GM23338 (cell line): ENCODE measurements around the gene RNASEH2A. TPM values are rescaled to one million over a fixed set of nuclear protein-coding genes. Genes with fewer than 3 reads are reported as not detected.

Source experiments
- ATAC-seq: fragments of 200-7000 bp; cut with Tn5 transposase; 3 replicates; pipeline ENCODE4 v1.9.1; 2020
- DNase-seq: peaks from one replicate; pipeline ENCODE4 v3.0.0-alpha.2; 2015; ENCODE audit warnings: low spot score
- H2AFZ ChIP-seq: fragments of 200-600 bp; sonication (generic); 2 replicates; pipeline ENCODE4 v1.8.0; 2016; ENCODE audit warnings: antibody characterized with exemption, mild to moderate bottlenecking, moderate library complexity
- H3F3A ChIP-seq: fragments of 200-600 bp; sonication (generic); replicated peaks from 2 replicates; pipeline ENCODE4 v1.8.0; 2017; ENCODE audit warnings: antibody characterized with exemption, mixed run types, low read depth
- H3K27ac ChIP-seq: fragments of 200-600 bp; sonication (generic); 2 replicates; pipeline ENCODE4 v1.6.1; 2016; ENCODE audit warnings: low read depth
- H3K27me3 ChIP-seq: fragments of 200-600 bp; sonication (generic); 2 replicates; pipeline ENCODE4 v1.8.0; 2016; ENCODE audit warnings: mild to moderate bottlenecking, mixed run types, moderate library complexity; ENCODE audit not compliant: insufficient read depth
- H3K36me3 ChIP-seq: fragments of 200-600 bp; sonication (generic); 2 replicates; pipeline ENCODE4 v1.8.0; 2016; ENCODE audit warnings: mild to moderate bottlenecking; ENCODE audit not compliant: insufficient read depth
- H3K4me1 ChIP-seq: fragments of 200-600 bp; sonication (generic); 2 replicates; pipeline ENCODE4 v1.8.0; 2016; ENCODE audit warnings: mild to moderate bottlenecking, moderate library complexity; ENCODE audit not compliant: insufficient read depth
- H3K4me2 ChIP-seq: fragments of 200-600 bp; sonication (generic); 2 replicates; pipeline ENCODE4 v1.7.1; 2017; ENCODE audit warnings: mixed run types
- H3K4me3 ChIP-seq: fragments of 200-600 bp; sonication (generic); 2 replicates; pipeline ENCODE4 v1.6.1; 2016; ENCODE audit warnings: mixed run types
- H3K79me2 ChIP-seq: fragments of 200-600 bp; sonication (generic); replicated peaks from 2 replicates; pipeline ENCODE4 v1.8.0; 2017; ENCODE audit warnings: mild to moderate bottlenecking; ENCODE audit not compliant: insufficient read depth
- H3K9me2 ChIP-seq: fragments of 200-600 bp; sonication (generic); 2 replicates; pipeline ENCODE4 v1.8.0; 2017; ENCODE audit not compliant: insufficient read depth
- H4K20me1 ChIP-seq: fragments of 200-600 bp; sonication (generic); replicated peaks from 2 replicates; pipeline ENCODE4 v1.8.0; 2017; ENCODE audit warnings: mild to moderate bottlenecking; ENCODE audit not compliant: insufficient read depth
- H3K27ac Mint-ChIP-seq: 2 replicates; pipeline ENCODE4 v1.8.0; 2020; ENCODE audit warnings: inconsistent platforms, mild to moderate bottlenecking, moderate library complexity, mixed read lengths
- H3K27me3 Mint-ChIP-seq: 3 replicates; pipeline ENCODE4 v1.8.0; 2022; ENCODE audit warnings: low read depth, mild to moderate bottlenecking, moderate library complexity, mixed read lengths, inconsistent platforms; ENCODE audit not compliant: insufficient read depth, poor library complexity
- H3K36me3 Mint-ChIP-seq: 3 replicates; pipeline ENCODE4 v1.8.0; 2021; ENCODE audit warnings: low read depth, mild to moderate bottlenecking, inconsistent platforms, moderate library complexity, mixed read lengths
- H3K4me1 Mint-ChIP-seq: 3 replicates; pipeline ENCODE4 v1.8.0; 2020; ENCODE audit warnings: mild to moderate bottlenecking, inconsistent platforms, mixed read lengths
- H3K4me3 Mint-ChIP-seq: 3 replicates; pipeline ENCODE4 v1.8.0; 2021; ENCODE audit warnings: moderate library complexity, mild to moderate bottlenecking, inconsistent platforms, mixed read lengths
- H3K9me3 Mint-ChIP-seq: 3 replicates; pipeline ENCODE4 v1.8.0; 2020; ENCODE audit warnings: moderate library complexity, mild to moderate bottlenecking, inconsistent platforms, mixed read lengths
- CREB1 ChIP-seq: fragments of 250-450 bp; sonication (Bioruptor Pico); IDR thresholded peaks from 2 replicates; pipeline ENCODE4 v1.5.0; 2020; ENCODE audit warnings: low read depth, mild to moderate bottlenecking, moderate library complexity
- ETS1 ChIP-seq: IDR thresholded peaks from 2 replicates; pipeline ENCODE4 v1.6.1; 2016; ENCODE audit warnings: antibody characterized with exemption
- JUNB ChIP-seq: IDR thresholded peaks from one replicate; pipeline ENCODE4 v1.6.1; 2016; ENCODE audit warnings: antibody characterized with exemption; ENCODE audit not compliant: unreplicated experiment
- NANOG ChIP-seq: IDR thresholded peaks from 2 replicates; pipeline ENCODE4 v1.6.1; 2016; ENCODE audit warnings: antibody characterized with exemption, borderline replicate concordance
- POLR2AphosphoS5 ChIP-seq: IDR thresholded peaks from 2 replicates; pipeline ENCODE4 v1.6.1; 2016; ENCODE audit warnings: antibody characterized with exemption, low read depth
- REST ChIP-seq: IDR thresholded peaks from one replicate; pipeline ENCODE4 v1.6.1; 2018; ENCODE audit warnings: antibody characterized with exemption; ENCODE audit not compliant: unreplicated experiment
- STAT1 ChIP-seq: IDR thresholded peaks from one replicate; pipeline ENCODE4 v1.6.1; 2016; ENCODE audit warnings: antibody characterized with exemption; ENCODE audit not compliant: unreplicated experiment
- ZNF114 ChIP-seq: fragments of 250-450 bp; sonication (Bioruptor Pico); IDR thresholded peaks from 2 replicates; pipeline ENCODE4 v1.5.0; 2020; ENCODE audit warnings: mild to moderate bottlenecking, moderate library complexity
- ZNF331 ChIP-seq: fragments of 250-450 bp; sonication (Bioruptor Pico); IDR thresholded peaks from 2 replicates; pipeline ENCODE4 v1.5.0; 2020; ENCODE audit warnings: low read depth, mild to moderate bottlenecking, moderate library complexity
- polyA plus RNA-seq: library from polyadenylated mRNA; unstranded; fragments of >200 nt; fragmentation: Nextera tagmentation; extraction: Ambion mirVana; gene quantifications from 2 replicates; pipeline ENCODE4 v1.2.1, GENCODE V29; 2016
- total RNA-seq: library from RNA; depleted of rRNA; stranded (reverse); fragments of >200 nt; shearing (Covaris generic); gene quantifications from 2 replicates; pipeline ENCODE4 v1.2.3, GENCODE V29; 2014

The RNASEH2A gene
- total and polyA plus RNA-seq, 2 experiments from 2014 or later: 39.4 to 68.2 TPM

DNA sequence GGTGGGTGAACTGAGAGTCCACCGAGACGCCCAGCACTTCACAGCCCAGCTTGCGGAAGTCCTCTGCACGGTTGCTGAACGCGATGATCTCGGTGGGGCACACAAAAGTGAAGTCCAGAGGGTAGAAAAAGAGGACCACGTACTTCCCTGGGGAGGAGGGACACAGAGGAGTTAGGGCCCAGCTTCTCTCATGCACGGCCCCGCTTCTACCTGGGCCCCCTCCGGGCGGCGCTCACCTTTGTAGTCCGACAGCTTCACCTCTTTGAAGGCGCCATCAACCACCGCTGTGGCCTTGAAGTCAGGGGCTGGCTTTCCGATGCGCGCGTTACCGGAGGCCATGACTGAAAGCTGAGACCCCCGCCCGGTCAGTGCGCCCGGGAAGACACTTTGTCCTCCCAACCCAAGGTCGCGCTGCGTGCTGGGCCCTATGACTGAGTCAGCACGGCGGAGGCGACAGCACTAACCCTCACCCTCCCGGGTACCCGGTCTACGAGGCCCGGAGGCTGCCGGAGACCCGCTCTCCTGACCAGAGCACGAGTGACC is 5.4 kb upstream of the RNASEH2A start:
- Histone ChIP-seq H3K4me2 (peak overlapping the region; percentile 97), H3K27ac (no peak overlapping the region), H3K9me2 (no peaks in the 10 kb centered on the region), H4K20me1 (no peaks in the 10 kb centered on the region), H3K4me1 (peaks cover 14% of the 10 kb centered on the region), H3K79me2 (peaks cover 13% of the 10 kb centered on the region), H2AFZ (peak overlapping the region; percentile 97), H3K4me3 (peak overlapping the region; percentile 99), H3K27me3 (peaks cover 10% of the 10 kb centered on the region), H3K36me3 (peaks cover 9% of the 10 kb centered on the region; the same call in 1 of the 2 replicates), H3F3A (peaks cover 22% of the 10 kb centered on the region)
- Mint-ChIP-seq H3K36me3 (peaks cover 46% of the 10 kb centered on the region), H3K4me3 (peak overlapping the region; percentile 93), H3K27me3 (peaks cover 4% of the 10 kb centered on the region), H3K27ac (no peak overlapping the region), H3K9me3 (no peaks in the 10 kb centered on the region), H3K4me1 (peaks cover 21% of the 10 kb centered on the region)
- ATAC-seq (peak; percentile 15), DNase-seq (peak; percentile 69)
- TF ChIP-seq JUNB (no peak), ZNF114 (CRISPR knock-in tag) (no peak), ETS1 (no peak), ZNF331 (CRISPR knock-in tag) (no peak), REST (no peak), STAT1 (no peak)

DNA sequence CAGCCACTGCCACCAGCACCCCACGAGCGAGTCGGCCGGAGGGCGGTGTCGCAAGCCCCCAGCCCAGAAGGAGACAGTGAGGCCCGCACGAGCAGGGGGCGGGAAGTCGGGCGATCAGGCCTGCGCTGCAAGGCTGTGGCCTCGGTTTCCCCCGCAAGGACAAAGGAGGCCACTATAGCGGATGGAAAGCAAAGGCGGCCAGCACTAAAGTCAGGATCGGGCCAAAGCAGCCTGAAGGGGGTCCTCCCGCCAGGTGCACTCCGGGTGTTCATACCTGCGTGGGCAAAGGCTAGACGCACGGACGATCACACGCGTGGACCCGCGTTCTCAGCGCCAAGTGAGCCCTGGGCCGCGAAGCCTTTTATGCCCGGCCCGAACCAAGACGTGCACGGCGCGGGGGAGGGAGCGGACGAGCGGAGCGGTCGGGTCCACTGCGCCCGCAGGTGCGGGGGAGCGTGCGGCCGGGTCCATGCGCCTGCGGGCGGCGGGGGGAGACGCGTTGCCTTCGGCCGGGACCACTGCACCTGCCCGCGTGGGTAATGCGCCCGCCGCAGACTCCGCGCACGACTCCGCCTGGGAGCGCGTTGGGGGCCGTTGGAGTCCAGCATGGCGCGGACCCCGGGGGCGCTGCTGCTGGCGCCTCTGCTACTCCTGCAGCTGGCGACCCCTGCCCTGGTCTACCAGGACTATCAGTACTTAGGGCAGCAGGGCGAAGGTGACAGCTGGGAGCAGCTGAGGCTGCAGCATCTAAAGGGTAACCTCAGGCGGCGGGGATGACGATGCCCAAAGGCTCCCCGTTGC is 4.7 kb upstream of the RNASEH2A start, which contains the start of the genes PRDX2 and THSD8:
Gene PRDX2 (minus strand): TSS at position 335 of the 801 bp plus-strand sequence. CDS start 539 bp downstream, outside the sequence.
Gene THSD8 (plus strand): TSS at position 604 of the 801 bp plus-strand sequence. CDS start 3 bp downstream, at position 607.
- peaks cover 45% of the 10 kb centered on the region for H3K36me3 Mint-ChIP-seq
- no peaks in the 10 kb centered on the region for H3K9me2 ChIP-seq
- no peak within 1 kb of the TSS for H3K27ac ChIP-seq
- peak; percentile 71 for ATAC-seq
- H3F3A ChIP-seq: peaks cover 22% of the 10 kb centered on the region
- peaks cover 9% of the 10 kb centered on the region; the same call in 1 of the 2 replicates for H3K36me3 ChIP-seq
- peak within 1 kb of the TSS; percentile 97 for H2AFZ ChIP-seq
- peaks cover 10% of the 10 kb centered on the region for H3K27me3 ChIP-seq
- no peaks in the 10 kb centered on the region for H3K9me3 Mint-ChIP-seq
- H3K27ac Mint-ChIP-seq: no peak within 1 kb of the TSS
- H4K20me1 ChIP-seq: no peaks in the 10 kb centered on the region
- peaks cover 17% of the 10 kb centered on the region for H3K4me1 Mint-ChIP-seq
- peaks cover 7% of the 10 kb centered on the region for H3K27me3 Mint-ChIP-seq
- peaks cover 13% of the 10 kb centered on the region for H3K79me2 ChIP-seq
- no peak for TF ChIP-seq ZNF114 (CRISPR knock-in tag)
- peak; percentile 96 for TF ChIP-seq POLR2AphosphoS5
- no peak for TF ChIP-seq JUNB
- peak; percentile 76 for TF ChIP-seq CREB1
- TF ChIP-seq NANOG: no peak
- H3K4me3 Mint-ChIP-seq: peak within 1 kb of the TSS; percentile 93
- H3K4me2 ChIP-seq: peak within 1 kb of the TSS; percentile 97
- peak within 1 kb of the TSS; percentile 99 for H3K4me3 ChIP-seq
- DNase-seq: peak; percentile 94
- peaks cover 11% of the 10 kb centered on the region; the same call in 1 of the 2 replicates for H3K4me1 ChIP-seq
